Natural killer cell treated with Interleukin-12 subunit alpha and Interleukin-12 subunit beta and Interleukin-15 and Interleukin-18, amount 100 ng/mL, for 72 hours (primary cell): Measurements from ENCODE around the gene C2CD2. TPM values are rescaled to one million over a fixed set of nuclear protein-coding genes. Genes with fewer than 3 reads are reported as not detected.
A peak's percentile ranks its signal among the peaks of the same experiment; 100 is the strongest.

Experiments
- ATAC-seq, 2 donors: fragments of 150-1000 bp; cut with Tn5 transposase in 1 of 2; sonication (Bioruptor Pico), chemical (Tn5 transposase) in 1 of 2; 2 replicates each; pipeline ENCODE4 v1.10.0; 2021
- DNase-seq: peaks from one replicate; pipeline ENCODE4 v3.0.0; 2022; ENCODE audit warnings: low spot score
- H3K27ac Mint-ChIP-seq, 2 donors: 1 replicate in 1 of 2; 2 replicates in 1 of 2; pipeline ENCODE4 v1.8.0; 2022; ENCODE audit warnings: mixed read lengths in 2 of 2, mild to moderate bottlenecking in 1 of 2, moderate library complexity in 1 of 2
- H3K27me3 Mint-ChIP-seq, 2 donors: 1 replicate in 1 of 2; 2 replicates in 1 of 2; pipeline ENCODE4 v1.8.0; 2022; ENCODE audit warnings: mixed read lengths in 2 of 2
- H3K36me3 Mint-ChIP-seq: one replicate; pipeline ENCODE4 v1.8.0; 2022; ENCODE audit warnings: mixed read lengths
- H3K4me1 Mint-ChIP-seq, 2 donors: 1 replicate in 1 of 2; 2 replicates in 1 of 2; pipeline ENCODE4 v1.8.0; 2022; ENCODE audit warnings: low read depth in 2 of 2, mixed read lengths in 2 of 2, mild to moderate bottlenecking in 1 of 2
- H3K4me3 Mint-ChIP-seq: one replicate; pipeline ENCODE4 v1.8.0; 2022; ENCODE audit warnings: mixed read lengths
- H3K9me3 Mint-ChIP-seq: 2 replicates; pipeline ENCODE4 v1.8.0; 2022; ENCODE audit warnings: mixed read lengths
- total RNA-seq, 2 donors: library from RNA; stranded (reverse); gene quantifications; one replicate each; pipeline ENCODE4 v1.2.3, GENCODE V29; 2022

C2CD2 gene
- total RNA-seq, 2 donors from 2014 or later, result 1.4 to 2.2 TPM

- no peak for ATAC-seq
- Mint-ChIP-seq H3K27ac (no peak overlapping the region), H3K36me3 (peaks cover 14% of the 10 kb centered on the region), H3K4me1 (peaks cover 0 to 2% of the 10 kb centered on the region in 2 donors), H3K9me3 (peaks cover 10% of the 10 kb centered on the region), H3K4me3 (no peak overlapping the region), H3K27me3 (peaks cover 12 to 18% of the 10 kb centered on the region in 2 donors)
- no peak for DNase-seq
Observed at GRCh38 chr21:41983229-41983628, 29.4 kb upstream of the C2CD2 start.

DNA sequence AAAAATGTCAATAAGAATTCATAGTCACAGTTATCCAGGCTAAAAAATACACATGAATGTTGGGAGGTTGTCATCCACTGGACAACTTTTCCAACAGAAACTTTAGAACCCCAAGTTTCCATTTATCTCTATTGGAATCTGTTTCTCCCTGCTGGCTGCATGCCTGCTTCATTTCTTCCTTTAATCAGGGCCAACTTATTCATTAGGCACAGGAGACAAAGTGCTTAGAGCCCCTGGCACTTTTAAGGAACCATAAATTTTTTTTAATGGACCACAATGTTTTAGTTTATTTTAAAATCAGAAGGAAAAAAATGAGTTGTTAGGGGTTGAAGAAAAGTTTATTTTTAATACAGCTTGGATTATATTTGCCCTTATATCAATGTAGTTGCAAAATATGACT lies 26.7 kb upstream of the C2CD2 start:
- Mint-ChIP-seq H3K4me1 (no peaks in the 10 kb centered on the region), H3K27me3 (peaks cover 12 to 18% of the 10 kb centered on the region in 2 donors), H3K36me3 (peaks cover 14% of the 10 kb centered on the region), H3K9me3 (peaks cover 10% of the 10 kb centered on the region), H3K4me3 (no peak overlapping the region), H3K27ac (no peak overlapping the region)
- DNase-seq (no peak), ATAC-seq (no peak)

GRCh38 chr21:41979751-41980369 lies 26.0 kb upstream of the C2CD2 start:
- H3K27ac Mint-ChIP-seq, result no peak overlapping the region
- no peak overlapping the region for H3K4me3 Mint-ChIP-seq
- peaks cover 10% of the 10 kb centered on the region for H3K9me3 Mint-ChIP-seq
- no peaks in the 10 kb centered on the region for H3K4me1 Mint-ChIP-seq
- H3K36me3 Mint-ChIP-seq, result peaks cover 14% of the 10 kb centered on the region
- ATAC-seq, result no peak
- peaks cover 12 to 18% of the 10 kb centered on the region in 2 donors for H3K27me3 Mint-ChIP-seq
- DNase-seq, result no peak

DNA sequence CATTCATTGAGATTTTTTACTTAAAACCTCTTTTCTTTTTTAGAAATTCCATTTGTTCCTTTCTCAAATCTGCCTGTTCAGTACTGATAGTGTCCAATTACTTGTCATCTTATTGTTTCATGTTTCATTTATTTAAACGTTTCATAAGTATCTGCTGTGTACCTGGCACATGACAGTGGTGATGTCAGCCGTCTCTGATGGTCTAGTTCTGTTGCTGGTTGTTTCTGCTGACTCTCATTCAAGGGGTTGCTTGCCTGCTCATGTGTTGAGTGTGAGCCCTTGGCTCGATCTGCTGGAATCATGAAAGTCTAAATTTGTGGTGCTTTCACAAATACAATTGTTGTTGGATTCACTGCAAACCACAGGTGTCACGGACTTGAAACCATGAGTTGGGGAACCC lies 25.5 kb upstream of the C2CD2 start:
- DNase-seq (no peak), ATAC-seq (no peak)
- Mint-ChIP-seq H3K27me3 (peaks cover 12 to 18% of the 10 kb centered on the region in 2 donors), H3K36me3 (peaks cover 14% of the 10 kb centered on the region), H3K4me3 (no peak overlapping the region), H3K4me1 (no peaks in the 10 kb centered on the region), H3K27ac (no peak overlapping the region), H3K9me3 (peaks cover 10% of the 10 kb centered on the region)

DNA sequence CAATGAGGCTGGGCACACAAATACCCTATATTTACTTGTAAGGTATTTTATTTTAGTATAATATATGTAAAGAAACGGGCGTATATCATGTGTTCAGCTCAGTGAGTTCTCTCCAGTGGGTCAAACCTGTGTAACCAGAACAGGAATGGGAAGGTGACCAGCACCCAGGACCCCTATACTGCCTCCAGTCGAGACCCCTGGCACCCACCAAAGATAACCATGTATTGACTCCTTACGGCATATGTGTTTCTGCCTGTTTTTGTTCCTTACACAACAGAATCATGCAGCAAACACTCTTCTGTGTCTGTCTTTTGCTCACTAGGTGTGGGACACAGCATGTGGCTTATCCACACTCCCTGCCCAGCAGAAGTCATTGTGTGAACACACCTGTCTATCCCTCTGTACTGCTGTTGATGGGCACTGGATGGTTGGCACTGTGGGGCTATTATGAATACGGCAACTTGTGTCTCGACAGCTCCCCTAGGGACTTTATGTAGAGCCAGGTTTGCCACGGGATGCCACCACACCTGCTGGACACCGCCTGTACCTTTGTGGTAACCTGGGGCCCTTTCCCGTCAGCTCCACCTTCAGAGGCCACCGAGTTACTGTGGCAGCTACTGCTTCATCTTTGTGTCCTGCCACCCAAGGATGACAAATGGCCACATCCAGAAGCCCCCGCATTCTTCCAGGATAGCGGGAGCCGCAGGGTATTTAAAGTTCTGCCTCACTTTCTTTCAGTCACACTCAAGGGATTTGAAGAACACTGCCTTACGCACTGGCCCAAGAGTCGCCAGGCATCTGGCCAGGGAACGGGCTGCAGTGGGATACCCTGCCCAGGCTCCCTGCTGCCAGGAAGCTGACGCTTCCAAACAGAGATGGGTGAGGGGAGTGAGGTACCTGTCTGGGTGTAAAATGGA lies 23.5 kb upstream of the C2CD2 start:
- Mint-ChIP-seq H3K4me3 (no peak overlapping the region), H3K36me3 (peaks cover 10% of the 10 kb centered on the region), H3K27ac (no peak overlapping the region), H3K27me3 (peaks cover 8 to 14% of the 10 kb centered on the region in 2 donors), H3K4me1 (no peaks in the 10 kb centered on the region), H3K9me3 (peaks cover 8% of the 10 kb centered on the region)
- ATAC-seq (peak in 1 of 2 donors; percentile 52), DNase-seq (no peak)

DNA sequence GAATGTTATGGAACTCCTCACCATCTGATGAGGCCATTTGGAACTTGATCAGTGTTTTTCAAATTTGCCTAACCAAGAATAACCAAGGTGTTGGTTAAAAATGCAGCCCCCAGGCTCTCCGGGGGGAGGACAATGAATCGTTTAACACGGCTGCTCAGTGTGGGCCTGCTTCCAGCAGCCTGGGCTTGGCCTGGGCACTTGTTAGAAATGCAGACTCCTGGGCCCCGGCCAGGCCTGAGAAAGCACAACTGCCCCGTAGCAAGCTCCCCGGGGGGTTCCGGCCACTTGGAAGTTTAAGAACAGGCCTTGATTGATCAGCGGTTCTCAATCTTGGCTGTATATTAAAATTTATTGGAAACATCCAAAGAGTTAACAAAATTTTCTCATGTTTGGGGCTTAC lies 22.8 kb upstream of the C2CD2 start:
- DNase-seq (no peak), ATAC-seq (no peak)
- H3K27ac Mint-ChIP-seq, result no peak overlapping the region
- H3K4me1 Mint-ChIP-seq, result no peaks in the 10 kb centered on the region
- peaks cover 8% of the 10 kb centered on the region for H3K36me3 Mint-ChIP-seq
- H3K9me3 Mint-ChIP-seq, result peaks cover 7% of the 10 kb centered on the region
- H3K27me3 Mint-ChIP-seq, result peaks cover 8 to 11% of the 10 kb centered on the region in 2 donors
- no peak overlapping the region for H3K4me3 Mint-ChIP-seq

DNA sequence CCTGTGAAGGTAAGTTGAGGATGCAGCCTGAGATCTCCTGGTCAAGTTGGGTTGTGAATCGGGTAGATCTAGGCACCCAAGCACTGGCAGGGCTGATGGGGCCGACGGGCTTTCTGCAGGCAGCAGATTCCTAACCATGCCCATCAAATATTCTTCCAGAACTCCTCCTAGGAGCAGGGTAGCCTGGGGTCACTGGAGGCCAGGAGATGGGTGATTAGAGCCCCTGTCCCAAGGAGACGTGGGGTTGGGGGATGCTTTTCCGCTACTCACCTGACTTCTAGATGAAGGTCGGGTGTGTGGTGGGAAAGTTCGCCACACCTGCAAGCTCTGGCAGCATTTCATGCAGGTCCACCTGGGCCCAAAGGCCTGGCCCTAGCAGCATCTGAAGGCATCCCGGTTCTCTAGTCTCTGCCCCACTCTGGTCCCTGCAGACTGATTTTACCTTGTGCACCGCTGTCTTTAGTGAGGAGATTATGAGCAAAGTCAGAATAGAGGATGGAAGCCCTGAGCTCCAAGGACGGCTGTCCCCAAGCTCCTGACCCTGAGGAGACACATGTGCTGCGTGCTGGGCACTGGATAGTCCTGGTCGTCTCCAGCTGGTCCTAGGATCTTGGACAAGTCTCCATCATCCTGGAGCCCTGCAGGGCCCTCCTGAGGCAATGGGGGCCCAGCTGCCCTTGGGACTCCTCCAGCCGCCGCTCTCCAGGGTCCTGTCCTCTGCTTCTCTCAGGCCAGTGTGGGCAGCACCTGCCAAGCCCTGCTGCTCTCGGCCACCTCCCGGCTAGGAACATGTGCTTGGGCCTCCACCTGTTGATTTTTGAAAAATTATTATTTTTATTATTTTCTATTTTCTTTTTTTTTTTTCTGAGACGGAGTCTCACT lies 21.8 kb upstream of the C2CD2 start:
- no peak overlapping the region for H3K27ac Mint-ChIP-seq
- H3K4me3 Mint-ChIP-seq, result no peak overlapping the region
- no peak for DNase-seq
- peaks cover 7% of the 10 kb centered on the region for H3K9me3 Mint-ChIP-seq
- ATAC-seq, result no peak
- peaks cover 8% of the 10 kb centered on the region for H3K36me3 Mint-ChIP-seq
- H3K4me1 Mint-ChIP-seq, result no peaks in the 10 kb centered on the region
- H3K27me3 Mint-ChIP-seq, result peaks cover 8 to 11% of the 10 kb centered on the region in 2 donors

DNA sequence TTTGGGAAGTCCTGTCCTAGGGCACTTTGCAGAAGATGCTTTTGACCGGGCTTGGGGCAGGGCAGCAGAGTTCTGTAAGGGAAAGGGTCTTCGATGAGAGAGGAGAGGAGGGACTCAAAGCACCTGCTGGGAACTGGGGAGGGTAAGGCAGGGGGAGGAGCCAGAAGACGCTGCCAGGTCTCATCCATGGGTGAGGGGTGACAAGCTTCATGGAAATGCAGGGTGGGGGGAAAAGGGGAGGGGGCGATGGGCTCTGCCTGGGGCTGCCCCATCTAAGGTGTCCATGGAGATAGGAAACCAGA lies 20.9 kb upstream of the C2CD2 start:
- DNase-seq (no peak), ATAC-seq (no peak)
- Mint-ChIP-seq H3K27ac (no peak overlapping the region), H3K36me3 (peaks cover 8% of the 10 kb centered on the region), H3K27me3 (peaks cover 6 to 8% of the 10 kb centered on the region in 2 donors), H3K4me1 (no peaks in the 10 kb centered on the region), H3K9me3 (peaks cover 7% of the 10 kb centered on the region), H3K4me3 (no peak overlapping the region)

DNA sequence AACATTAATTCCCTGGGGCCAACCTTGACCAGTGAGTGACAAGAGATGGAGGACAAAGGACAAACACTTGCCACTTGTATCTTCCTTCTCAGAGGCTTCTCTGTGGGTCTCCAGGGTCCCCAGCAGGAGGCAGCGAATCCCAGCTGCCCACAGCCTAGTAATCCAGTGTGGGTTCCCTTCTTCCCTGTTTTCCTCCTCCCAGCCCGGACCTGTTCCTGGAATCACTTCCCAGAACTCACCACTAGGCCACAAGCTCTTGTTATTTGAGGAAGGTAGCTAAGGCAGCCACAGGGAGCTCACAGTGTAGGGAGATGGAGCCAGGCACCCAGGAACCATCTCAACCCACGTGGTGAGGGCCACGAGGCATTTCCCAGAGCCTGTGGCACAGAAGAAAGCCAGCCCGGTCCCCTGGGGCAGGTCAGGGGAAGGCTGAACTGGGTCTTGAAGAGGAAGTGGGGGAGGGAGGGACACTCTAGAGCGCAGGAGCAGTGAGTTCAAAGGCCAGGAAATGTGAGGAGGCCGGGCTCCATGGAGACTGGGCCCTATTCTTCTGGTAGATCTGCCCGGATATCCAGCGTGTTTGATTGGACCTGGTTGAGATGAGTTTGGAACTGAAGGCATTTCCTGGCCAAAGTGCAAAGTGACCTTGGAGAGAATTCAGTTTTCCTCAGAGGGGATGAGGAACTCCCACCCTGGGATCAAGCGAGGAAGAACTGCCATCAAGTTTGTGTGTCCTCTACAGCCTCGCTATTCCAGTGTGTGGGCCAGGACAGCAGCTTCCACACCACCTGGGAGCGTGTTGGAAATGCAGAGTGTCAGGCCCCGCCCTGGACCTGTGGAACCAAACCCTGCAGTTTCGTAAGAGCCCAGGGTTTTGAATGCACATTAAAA lies 20.3 kb upstream of the C2CD2 start:
- H3K4me1 Mint-ChIP-seq, result no peaks in the 10 kb centered on the region
- ATAC-seq, result peak in 1 of 2 donors; percentile 29
- H3K4me3 Mint-ChIP-seq, result no peak overlapping the region
- peaks cover 2% of the 10 kb centered on the region in 2 donors for H3K27me3 Mint-ChIP-seq
- H3K27ac Mint-ChIP-seq, result no peak overlapping the region
- peaks cover 2% of the 10 kb centered on the region for H3K9me3 Mint-ChIP-seq
- peaks cover 2% of the 10 kb centered on the region for H3K36me3 Mint-ChIP-seq
- no peak for DNase-seq

DNA sequence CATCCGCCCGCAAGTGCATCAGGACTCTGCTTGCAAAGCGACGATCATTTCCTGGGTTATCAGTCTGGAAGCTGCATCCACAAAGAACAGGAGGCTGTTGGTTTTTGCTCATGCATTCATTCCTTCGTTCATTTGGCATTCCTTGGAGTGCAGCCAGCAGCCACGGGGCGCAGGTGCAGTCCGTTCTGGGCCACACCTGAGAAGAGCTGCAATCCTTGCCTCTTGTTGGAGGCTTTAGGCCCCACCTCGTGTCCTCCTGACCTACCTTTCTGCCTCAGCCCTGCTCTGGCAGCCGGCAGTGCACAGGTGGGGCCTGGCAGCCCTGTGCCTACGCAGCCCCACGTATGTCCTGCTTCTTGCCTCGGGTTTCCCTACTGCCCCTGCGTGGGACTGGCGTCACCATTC lies 19.6 kb upstream of the C2CD2 start:
- Mint-ChIP-seq H3K27ac (no peak overlapping the region), H3K9me3 (no peaks in the 10 kb centered on the region), H3K4me3 (no peak overlapping the region), H3K27me3 (no peaks in the 10 kb centered on the region), H3K4me1 (no peaks in the 10 kb centered on the region), H3K36me3 (no peaks in the 10 kb centered on the region)
- DNase-seq, result no peak
- no peak for ATAC-seq

GRCh38 chr21:41972511-41973205 lies 18.8 kb upstream of the C2CD2 start:
- Mint-ChIP-seq H3K36me3 (no peaks in the 10 kb centered on the region), H3K4me3 (no peak overlapping the region), H3K4me1 (no peaks in the 10 kb centered on the region), H3K9me3 (no peaks in the 10 kb centered on the region), H3K27ac (no peak overlapping the region), H3K27me3 (no peaks in the 10 kb centered on the region)
- DNase-seq (peak; percentile 25), ATAC-seq (no peak)

- Mint-ChIP-seq H3K9me3 (no peaks in the 10 kb centered on the region), H3K27me3 (no peaks in the 10 kb centered on the region)
Observed at GRCh38 chr21:41971891-41972290, 18.1 kb upstream of the C2CD2 start.

More at GRCh38 chr21:41971891-41972290, 18.1 kb upstream of the C2CD2 start:
- ATAC-seq, result no peak
- Mint-ChIP-seq H3K4me1 (no peaks in the 10 kb centered on the region), H3K36me3 (no peaks in the 10 kb centered on the region), H3K27ac (no peak overlapping the region), H3K4me3 (no peak overlapping the region)
- DNase-seq, result no peak
